GM12891 (cell line): ENCODE measurements around the gene SAMD4B.

Experiments used
- POLR2A ChIP-seq: IDR thresholded peaks from 2 replicates; pipeline ENCODE4 v1.6.1; 2011; ENCODE audit warnings: low read depth, low read length, control low read depth
- POLR2AphosphoS5 ChIP-seq: IDR thresholded peaks from 2 replicates; pipeline ENCODE4 v1.6.1; 2011; ENCODE audit warnings: low read depth, low read length, control low read depth
- SPI1 ChIP-seq: IDR thresholded peaks from 2 replicates; pipeline ENCODE4 v1.6.1; 2011; ENCODE audit warnings: low read depth, low read length, control low read depth
- TAF1 ChIP-seq: IDR thresholded peaks from 2 replicates; pipeline ENCODE4 v1.6.1; 2011; ENCODE audit warnings: low read depth, low read length, control low read depth

GRCh38 chr19:39410831-39411080, 68.5 kb downstream of the SAMD4B start:
- TF ChIP-seq SPI1 (no peak), POLR2AphosphoS5 (0 out of 2 replicates have a peak, but pooled peaks have one; percentile 18), POLR2A (no peak), TAF1 (no peak)
